HEK293 (cell line): ENCODE data around the gene ATAT1.

Source experiments
- CTCF ChIA-PET: fragments of 350-600 bp; formaldehyde crosslinking; extraction: SDS; loops from one replicate; lab custom pipeline; 2021; ENCODE audit warnings: antibody characterized with exemption; lab: Yijun Ruan, JAX
- POLR2A ChIA-PET: fragments of 300-600 bp; formaldehyde crosslinking; extraction: SDS; loops from one replicate; lab custom pipeline; 2020; ENCODE audit warnings: antibody characterized with exemption, inconsistent platforms; lab: Yijun Ruan, JAX
- H3K27ac ChIP-seq: fragments of 200-500 bp; sonication (Bioruptor generic); 2 replicates; pipeline ENCODE4 v1.5.1; 2014; ENCODE audit warnings: low read depth, low read length, control low read depth, inconsistent platforms; ENCODE audit errors: extremely low read depth
- H3K36me3 ChIP-seq, 2 experiments: fragments of 200-500 bp in 1 of 2; sonication (Bioruptor generic) in 1 of 2; 1 replicate in 1 of 2; 2 replicates in 1 of 2; pipeline ENCODE4 v1.5.1; 2014 to 2017; ENCODE audit warnings: inconsistent platforms in 2 of 2, low read length in 2 of 2; ENCODE audit not compliant: control insufficient read depth in 2 of 2, insufficient read depth in 1 of 2
- H3K4me1 ChIP-seq: fragments of 200-500 bp; sonication (Bioruptor generic); 2 replicates; pipeline ENCODE4 v1.5.1; 2014; ENCODE audit warnings: mild to moderate bottlenecking, low read length, inconsistent platforms; ENCODE audit not compliant: control insufficient read depth, insufficient read depth
- H3K4me3 ChIP-seq: 2 replicates; pipeline ENCODE4 v1.5.1; 2011; ENCODE audit warnings: low read depth, mild to moderate bottlenecking, control low read depth, low read length, moderate library complexity
- H3K9me3 ChIP-seq: fragments of 200-500 bp; sonication (Bioruptor generic); 2 replicates; pipeline ENCODE4 v1.5.1; 2014; ENCODE audit warnings: low read depth, low read length, inconsistent platforms; ENCODE audit not compliant: control insufficient read depth, insufficient read depth
- BCL11A ChIP-seq: fragments of 450-650 bp; formaldehyde crosslinking; IDR thresholded peaks from 2 replicates; pipeline ENCODE4 v1.5.1; 2016; ENCODE audit warnings: low read depth, missing biosample characterization, missing genetic modification characterization
- CTCF ChIP-seq: fragments of 450-650 bp; formaldehyde crosslinking; IDR thresholded peaks from 2 replicates; pipeline ENCODE4 v1.5.1; 2016; ENCODE audit warnings: missing biosample characterization, missing genetic modification characterization
- GLI4 ChIP-seq: fragments of 450-650 bp; formaldehyde crosslinking; IDR thresholded peaks from 2 replicates; pipeline ENCODE4 v1.5.1; 2016; ENCODE audit warnings: missing biosample characterization, missing genetic modification characterization
- KLF16 ChIP-seq: fragments of 450-650 bp; formaldehyde crosslinking; IDR thresholded peaks from 2 replicates; pipeline ENCODE4 v1.5.1; 2017; ENCODE audit warnings: missing biosample characterization, missing genetic modification characterization
- KLF8 ChIP-seq: fragments of 450-650 bp; formaldehyde crosslinking; IDR thresholded peaks from 2 replicates; pipeline ENCODE4 v1.5.1; 2016; ENCODE audit warnings: missing biosample characterization, missing genetic modification characterization
- OSR2 ChIP-seq: fragments of 450-650 bp; formaldehyde crosslinking; IDR thresholded peaks from 2 replicates; pipeline ENCODE4 v1.5.1; 2016; ENCODE audit warnings: missing biosample characterization, missing genetic modification characterization
- OVOL3 ChIP-seq: fragments of 450-650 bp; formaldehyde crosslinking; IDR thresholded peaks from 2 replicates; pipeline ENCODE4 v1.5.1; 2016; ENCODE audit warnings: missing biosample characterization, missing genetic modification characterization
- SP3 ChIP-seq: fragments of 450-650 bp; formaldehyde crosslinking; IDR thresholded peaks from 2 replicates; pipeline ENCODE4 v1.5.1; 2016; ENCODE audit warnings: missing biosample characterization, missing genetic modification characterization
- TCF7L2 ChIP-seq: IDR thresholded peaks from 2 replicates; pipeline ENCODE4 v1.6.1; 2011; ENCODE audit warnings: low read depth, mild to moderate bottlenecking, inconsistent platforms, low read length, moderate library complexity, borderline replicate concordance
- ZBTB17 ChIP-seq: fragments of 450-650 bp; formaldehyde crosslinking; IDR thresholded peaks from 2 replicates; pipeline ENCODE4 v1.5.1; 2016; ENCODE audit warnings: missing biosample characterization, missing genetic modification characterization
- ZBTB7A ChIP-seq: fragments of 450-650 bp; formaldehyde crosslinking; IDR thresholded peaks from 2 replicates; pipeline ENCODE4 v1.5.1; 2016; ENCODE audit warnings: low read depth, missing biosample characterization, missing genetic modification characterization
- ZEB2 ChIP-seq: fragments of 450-650 bp; formaldehyde crosslinking; IDR thresholded peaks from 2 replicates; pipeline ENCODE4 v1.5.1; 2016; ENCODE audit warnings: missing biosample characterization, missing genetic modification characterization
- ZFHX2 ChIP-seq: fragments of 450-650 bp; formaldehyde crosslinking; conservative IDR thresholded peaks from 2 replicates; pipeline ENCODE4 v1.5.1; 2016; ENCODE audit warnings: missing biosample characterization, missing genetic modification characterization
- ZFP3 ChIP-seq: fragments of 450-650 bp; formaldehyde crosslinking; IDR thresholded peaks from 2 replicates; pipeline ENCODE4 v1.5.1; 2016; ENCODE audit warnings: low read depth, missing biosample characterization, missing genetic modification characterization
- ZFP37 ChIP-seq: fragments of 450-650 bp; formaldehyde crosslinking; IDR thresholded peaks from 2 replicates; pipeline ENCODE4 v1.5.1; 2016; ENCODE audit warnings: missing biosample characterization, missing genetic modification characterization
- ZNF266 ChIP-seq: fragments of 450-650 bp; formaldehyde crosslinking; IDR thresholded peaks from 2 replicates; pipeline ENCODE4 v1.5.1; 2016; ENCODE audit warnings: missing biosample characterization, missing genetic modification characterization, low read depth
- ZNF335 ChIP-seq: fragments of 450-650 bp; formaldehyde crosslinking; conservative IDR thresholded peaks from 2 replicates; pipeline ENCODE4 v1.5.1; 2016; ENCODE audit warnings: missing biosample characterization, missing genetic modification characterization
- ZNF350 ChIP-seq: fragments of 450-650 bp; formaldehyde crosslinking; IDR thresholded peaks from 2 replicates; pipeline ENCODE4 v1.5.0; 2017; ENCODE audit warnings: missing biosample characterization, mild to moderate bottlenecking, missing genetic modification characterization
- ZNF366 ChIP-seq: fragments of 450-650 bp; formaldehyde crosslinking; conservative IDR thresholded peaks from 2 replicates; pipeline ENCODE4 v1.5.1; 2016; ENCODE audit warnings: missing biosample characterization, missing genetic modification characterization
- ZNF394 ChIP-seq: fragments of 450-650 bp; formaldehyde crosslinking; IDR thresholded peaks from 2 replicates; pipeline ENCODE4 v1.5.1; 2016; ENCODE audit warnings: missing biosample characterization, missing genetic modification characterization, mild to moderate bottlenecking, moderate library complexity, borderline replicate concordance
- ZNF488 ChIP-seq: fragments of 450-650 bp; formaldehyde crosslinking; IDR thresholded peaks from 2 replicates; pipeline ENCODE4 v1.5.1; 2016; ENCODE audit warnings: missing biosample characterization, missing genetic modification characterization
- ZNF600 ChIP-seq: fragments of 450-650 bp; formaldehyde crosslinking; IDR thresholded peaks from 2 replicates; pipeline ENCODE4 v1.5.1; 2016; ENCODE audit warnings: missing biosample characterization, missing genetic modification characterization
- ZNF629 ChIP-seq: fragments of 450-650 bp; formaldehyde crosslinking; IDR thresholded peaks from 2 replicates; pipeline ENCODE4 v1.5.1; 2017; ENCODE audit warnings: missing biosample characterization, missing genetic modification characterization
- ZNF777 ChIP-seq: fragments of 450-650 bp; formaldehyde crosslinking; IDR thresholded peaks from 2 replicates; pipeline ENCODE4 v1.5.1; 2017; ENCODE audit warnings: missing biosample characterization, missing genetic modification characterization, borderline replicate concordance
- TF ChIP-seq, protein P1 (sequence below): fragments of 450-650 bp; formaldehyde crosslinking; conservative IDR thresholded peaks from 2 replicates; pipeline ENCODE4 v1.5.1; 2016; ENCODE audit warnings: low read depth, missing biosample characterization, missing genetic modification characterization
- TF ChIP-seq, protein P2 (sequence below): fragments of 450-650 bp; formaldehyde crosslinking; IDR thresholded peaks from 2 replicates; pipeline ENCODE4; 2016; ENCODE audit warnings: missing biosample characterization, missing genetic modification characterization
- TF ChIP-seq, protein P3 (sequence below): fragments of 450-650 bp; formaldehyde crosslinking; IDR thresholded peaks from 2 replicates; pipeline ENCODE4 v1.5.1; 2017; ENCODE audit warnings: missing biosample characterization, missing genetic modification characterization

Gene ATAT1

DNA sequence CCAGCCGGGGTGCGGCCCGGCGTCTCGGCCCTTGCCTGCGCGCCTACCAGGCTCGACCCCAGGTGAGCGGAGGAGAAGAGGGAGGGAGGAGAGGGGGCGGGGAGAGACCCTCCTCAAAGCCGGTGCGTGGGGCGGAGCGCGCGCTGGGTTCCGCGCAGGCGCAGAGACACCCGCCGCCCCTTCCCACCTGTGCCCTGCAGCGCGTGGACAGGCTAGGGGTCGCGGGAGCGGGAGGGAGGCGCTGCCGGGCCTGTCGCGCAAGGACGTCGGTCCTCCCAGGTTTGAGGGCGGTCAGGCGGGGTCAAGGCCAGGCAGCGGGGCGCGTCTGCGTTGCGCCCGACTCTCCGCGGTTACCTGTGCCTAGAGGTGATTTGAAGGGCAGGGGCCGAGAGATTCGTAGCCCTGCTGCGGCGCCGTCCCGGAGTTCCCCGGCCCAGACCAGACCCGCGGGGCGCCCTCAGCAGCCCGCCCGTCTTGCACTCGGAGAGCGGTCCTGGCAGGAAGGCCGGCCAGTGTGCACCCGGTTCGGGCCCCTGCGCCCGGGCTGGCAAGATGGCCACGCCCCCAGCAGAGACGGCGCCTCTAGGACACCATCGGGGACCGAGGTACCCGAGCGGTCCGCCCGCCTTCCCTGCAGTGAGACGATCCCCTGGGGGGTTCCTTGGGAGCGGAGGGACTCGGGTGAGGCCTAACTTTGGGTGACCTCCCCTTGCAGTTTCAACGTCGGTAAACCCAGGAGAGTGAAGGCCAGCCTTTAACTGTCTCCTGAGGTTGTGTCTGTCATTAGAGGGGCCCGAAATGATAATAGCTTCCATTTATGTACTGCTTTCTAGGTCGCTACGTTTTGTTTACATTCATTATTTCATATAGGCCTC, 20.8 kb downstream of the ATAT1 start:
- peak overlapping the region; percentile 96 for H3K27ac ChIP-seq
- peaks cover 38 to 60% of the 10 kb centered on the region in 2 experiments for H3K36me3 ChIP-seq
- H3K4me3 ChIP-seq = peak overlapping the region; percentile 88
- peaks cover 8% of the 10 kb centered on the region for H3K4me1 ChIP-seq
- ChIA-PET CTCF (interaction anchor here (0.5 to 1.9 kb wide), 8 partner anchors 18 to 164 kb away, joined by 3 to 10 read pairs (median 4); no protein-coding TSS in a partner anchor), POLR2A (interaction anchor here (0.7 to 1.7 kb wide), 9 partner anchors 9 to 154 kb away, joined by 3 to 20 read pairs (median 5); partner anchors contain the start of gene MDC1)
- no peaks in the 10 kb centered on the region for H3K9me3 ChIP-seq
- TF ChIP-seq, protein P1, sequence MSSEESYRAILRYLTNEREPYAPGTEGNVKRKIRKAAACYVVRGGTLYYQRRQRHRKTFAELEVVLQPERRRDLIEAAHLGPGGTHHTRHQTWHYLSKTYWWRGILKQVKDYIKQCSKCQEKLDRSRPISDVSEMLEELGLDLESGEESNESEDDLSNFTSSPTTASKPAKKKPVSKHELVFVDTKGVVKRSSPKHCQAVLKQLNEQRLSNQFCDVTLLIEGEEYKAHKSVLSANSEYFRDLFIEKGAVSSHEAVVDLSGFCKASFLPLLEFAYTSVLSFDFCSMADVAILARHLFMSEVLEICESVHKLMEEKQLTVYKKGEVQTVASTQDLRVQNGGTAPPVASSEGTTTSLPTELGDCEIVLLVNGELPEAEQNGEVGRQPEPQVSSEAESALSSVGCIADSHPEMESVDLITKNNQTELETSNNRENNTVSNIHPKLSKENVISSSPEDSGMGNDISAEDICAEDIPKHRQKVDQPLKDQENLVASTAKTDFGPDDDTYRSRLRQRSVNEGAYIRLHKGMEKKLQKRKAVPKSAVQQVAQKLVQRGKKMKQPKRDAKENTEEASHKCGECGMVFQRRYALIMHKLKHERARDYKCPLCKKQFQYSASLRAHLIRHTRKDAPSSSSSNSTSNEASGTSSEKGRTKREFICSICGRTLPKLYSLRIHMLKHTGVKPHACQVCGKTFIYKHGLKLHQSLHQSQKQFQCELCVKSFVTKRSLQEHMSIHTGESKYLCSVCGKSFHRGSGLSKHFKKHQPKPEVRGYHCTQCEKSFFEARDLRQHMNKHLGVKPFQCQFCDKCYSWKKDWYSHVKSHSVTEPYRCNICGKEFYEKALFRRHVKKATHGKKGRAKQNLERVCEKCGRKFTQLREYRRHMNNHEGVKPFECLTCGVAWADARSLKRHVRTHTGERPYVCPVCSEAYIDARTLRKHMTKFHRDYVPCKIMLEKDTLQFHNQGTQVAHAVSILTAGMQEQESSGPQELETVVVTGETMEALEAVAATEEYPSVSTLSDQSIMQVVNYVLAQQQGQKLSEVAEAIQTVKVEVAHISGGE = peak; percentile 66
- 0 out of 2 replicates have a peak, but pooled peaks have one; percentile 10 for TF ChIP-seq OSR2
- peak; percentile 37; the same call in 1 of the 2 replicates for TF ChIP-seq ZNF394
- TF ChIP-seq TCF7L2 = no peak
- peak; percentile 98 for TF ChIP-seq ZNF335 (tag by site-specific recombination)
- TF ChIP-seq KLF8 (tag by site-specific recombination) = peak; percentile 73
- TF ChIP-seq ZNF488 = no peak
- no peak for TF ChIP-seq ZFP3 (tag by site-specific recombination)
- TF ChIP-seq ZNF600 (tag by site-specific recombination) = peak; percentile 97
- TF ChIP-seq CTCF = peak; percentile 80
- TF ChIP-seq, protein P2, sequence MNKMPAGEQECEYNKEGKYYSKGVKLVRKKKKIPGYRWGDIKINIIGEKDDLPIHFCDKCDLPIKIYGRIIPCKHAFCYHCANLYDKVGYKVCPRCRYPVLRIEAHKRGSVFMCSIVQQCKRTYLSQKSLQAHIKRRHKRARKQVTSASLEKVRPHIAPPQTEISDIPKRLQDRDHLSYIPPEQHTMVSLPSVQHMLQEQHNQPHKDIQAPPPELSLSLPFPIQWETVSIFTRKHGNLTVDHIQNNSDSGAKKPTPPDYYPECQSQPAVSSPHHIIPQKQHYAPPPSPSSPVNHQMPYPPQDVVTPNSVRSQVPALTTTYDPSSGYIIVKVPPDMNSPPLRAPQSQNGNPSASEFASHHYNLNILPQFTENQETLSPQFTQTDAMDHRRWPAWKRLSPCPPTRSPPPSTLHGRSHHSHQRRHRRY = 0 out of 2 replicates have a peak, but pooled peaks have one; percentile 31
- TF ChIP-seq ZFP37 (tag by site-specific recombination) = peak; percentile 89
- no peak for TF ChIP-seq ZNF266
- peak; percentile 94 for TF ChIP-seq ZNF366 (tag by site-specific recombination)
- TF ChIP-seq ZFHX2 (tag by site-specific recombination) = peak; percentile 86
- TF ChIP-seq ZNF350 = no peak
- 0 out of 2 replicates have a peak, but pooled peaks have one; percentile 15 for TF ChIP-seq BCL11A
- peak; percentile 48; the same call in 1 of the 2 replicates for TF ChIP-seq ZNF777
- 0 out of 2 replicates have a peak, but pooled peaks have one; percentile 57 for TF ChIP-seq ZBTB7A
- TF ChIP-seq, protein P3, sequence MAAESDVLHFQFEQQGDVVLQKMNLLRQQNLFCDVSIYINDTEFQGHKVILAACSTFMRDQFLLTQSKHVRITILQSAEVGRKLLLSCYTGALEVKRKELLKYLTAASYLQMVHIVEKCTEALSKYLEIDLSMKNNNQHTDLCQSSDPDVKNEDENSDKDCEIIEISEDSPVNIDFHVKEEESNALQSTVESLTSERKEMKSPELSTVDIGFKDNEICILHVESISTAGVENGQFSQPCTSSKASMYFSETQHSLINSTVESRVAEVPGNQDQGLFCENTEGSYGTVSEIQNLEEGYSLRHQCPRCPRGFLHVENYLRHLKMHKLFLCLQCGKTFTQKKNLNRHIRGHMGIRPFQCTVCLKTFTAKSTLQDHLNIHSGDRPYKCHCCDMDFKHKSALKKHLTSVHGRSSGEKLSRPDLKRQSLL (tag by site-specific recombination) = no peak
- TF ChIP-seq KLF16 (tag by site-specific recombination) = peak; percentile 48; the same call in 1 of the 2 replicates
- TF ChIP-seq OVOL3 (tag by site-specific recombination) = peak; percentile 62; the same call in 1 of the 2 replicates
- peak; percentile 81 for TF ChIP-seq GLI4 (tag by site-specific recombination)
- peak; percentile 45; the same call in 1 of the 2 replicates for TF ChIP-seq ZNF629 (tag by site-specific recombination)
- TF ChIP-seq ZEB2 (tag by site-specific recombination) = peak; percentile 92
- TF ChIP-seq SP3 (tag by site-specific recombination) = peak; percentile 82
- peak; percentile 67 for TF ChIP-seq ZBTB17 (tag by site-specific recombination)
